ENCODE results near the gene MANEAL. TPM values are rescaled to one million over a fixed set of nuclear protein-coding genes. Genes with fewer than 3 reads are reported as not detected.

MANEAL gene
- total RNA-seq, 2 experiments from 2014 or later, result 20.0 to 27.1 TPM

GRCh38 chr1:37850352-37850955 lies 56.8 kb downstream of the MANEAL start:
- no peaks in the 10 kb centered on the region for H3K9me2 ChIP-seq (ENCODE audit: insufficient read depth, low read length)
- ChIA-PET CTCF (ENCODE audit: unreplicated experiment) (interaction anchor here (0.6 to 1.0 kb wide), 2 partner anchors 9 to 219 kb away, joined by 3 to 4 read pairs; no protein-coding TSS in a partner anchor), POLR2A (interaction anchor here (0.5 to 1.6 kb wide), 5 partner anchors 9 to 43 kb away, joined by 3 to 9 read pairs (median 3); partner anchors contain the start of genes C1orf122, MTF1 and YRDC)
- no peak for DNase-seq (ENCODE audit: low spot score)
- intact Hi-C loops (cut with micrococcal nuclease; ENCODE audit: unreplicated experiment), result no loop called here
- no peak overlapping the region for H3K4me2 ChIP-seq (ENCODE audit: low read length)
- H4K20me1 ChIP-seq (ENCODE audit: insufficient read depth, low read length), result 0 out of 2 replicates have a peak, but pooled peaks cover 3% of the 10 kb centered on the region
- no peak overlapping the region for H2AFZ ChIP-seq (ENCODE audit: low read length)
- BruUV-seq (replicated peaks), result no TSS peak
- no peak overlapping the region for H3K4me3 ChIP-seq (ENCODE audit: low read depth, low read length, poor library complexity, severe bottlenecking)
- peaks cover 61% of the 10 kb centered on the region; the same call in 1 of the 2 replicates for H3K79me2 ChIP-seq (ENCODE audit: insufficient read depth, low read depth, low read length)
- H3K36me3 ChIP-seq (ENCODE audit: insufficient read depth, low read length), result peaks cover 66% of the 10 kb centered on the region
- H3K9me3 ChIP-seq (ENCODE audit: low read length), result no peaks in the 10 kb centered on the region
- no peak overlapping the region for H3K27ac ChIP-seq (ENCODE audit: low read depth, low read length, poor library complexity, severe bottlenecking)
- H3K4me1 ChIP-seq (ENCODE audit: insufficient read depth, low read length, poor library complexity, severe bottlenecking), result peaks cover 23% of the 10 kb centered on the region
- TF ChIP-seq EZH2phosphoT487 (IDR thresholded peaks at IDR 0.05; ENCODE audit: borderline replicate concordance, low read depth, low read length) (no peak), CTCF (conservative IDR thresholded peaks at IDR 0.05; ENCODE audit: low read length) (no peak)

Other genes starting within 250 kb of the MANEAL start
- 14.7 and 19.2 TPM in 2 replicates for gene SNIP1, start 239.6 kb upstream of the MANEAL start, total RNA-seq (2014; rRNA removed; shearing (Covaris generic))
- 24.2 and 24.7 TPM in 2 replicates for gene SNIP1, start 239.6 kb upstream of the MANEAL start, total RNA-seq (2022)
- not detected in 2 replicates for gene DNALI1, start 236.9 kb upstream of the MANEAL start, total RNA-seq (2014; rRNA removed; shearing (Covaris generic))
- gene DNALI1, start 236.9 kb upstream of the MANEAL start, total RNA-seq (2022), result not detected in 2 replicates
- gene GNL2, start 197.9 kb upstream of the MANEAL start, total RNA-seq (2014; rRNA removed; shearing (Covaris generic)), result 107 and 112 TPM in 2 replicates
- gene GNL2, start 197.9 kb upstream of the MANEAL start, total RNA-seq (2022), result 66.8 and 72.1 TPM in 2 replicates
- gene RSPO1, start 159.0 kb upstream of the MANEAL start, total RNA-seq (2014; rRNA removed; shearing (Covaris generic)), result not detected in 2 replicates
- gene RSPO1, start 159.0 kb upstream of the MANEAL start, total RNA-seq (2022), result not detected in 2 replicates
- 55.2 and 60.0 TPM in 2 replicates for gene CDCA8, start 101.3 kb upstream of the MANEAL start, total RNA-seq (2014; rRNA removed; shearing (Covaris generic))
- 111 and 126 TPM in 2 replicates for gene CDCA8, start 101.3 kb upstream of the MANEAL start, total RNA-seq (2022)
- gene EPHA10, start 28.7 kb upstream of the MANEAL start, total RNA-seq (2014; rRNA removed; shearing (Covaris generic)), result not detected in 2 replicates
- gene EPHA10, start 28.7 kb upstream of the MANEAL start, total RNA-seq (2022), result not detected in 2 replicates
- gene C1orf122, start 13.9 kb downstream of the MANEAL start, total RNA-seq (2014; rRNA removed; shearing (Covaris generic)), result 18.9 and 26.0 TPM in 2 replicates
- gene C1orf122, start 13.9 kb downstream of the MANEAL start, total RNA-seq (2022), result 21.4 and 29.7 TPM in 2 replicates
- gene YRDC, start 14.4 kb downstream of the MANEAL start, total RNA-seq (2014; rRNA removed; shearing (Covaris generic)), result 27.6 and 33.6 TPM in 2 replicates
- 24.4 and 28.0 TPM in 2 replicates for gene YRDC, start 14.4 kb downstream of the MANEAL start, total RNA-seq (2022)
- 1.6 and 1.8 TPM in 2 replicates for gene MTF1, start 65.7 kb downstream of the MANEAL start, total RNA-seq (2014; rRNA removed; shearing (Covaris generic))
- 12.7 and 16.5 TPM in 2 replicates for gene MTF1, start 65.7 kb downstream of the MANEAL start, total RNA-seq (2022)
- gene INPP5B, start 153.2 kb downstream of the MANEAL start, total RNA-seq (2014; rRNA removed; shearing (Covaris generic)), result 47.8 and 49.7 TPM in 2 replicates
- 63.0 and 72.9 TPM in 2 replicates for gene INPP5B, start 153.2 kb downstream of the MANEAL start, total RNA-seq (2022)
- 89.5 and 155 TPM in 2 replicates for gene SF3A3, start 196.2 kb downstream of the MANEAL start, total RNA-seq (2014; rRNA removed; shearing (Covaris generic))
- gene SF3A3, start 196.2 kb downstream of the MANEAL start, total RNA-seq (2022), result 106 and 133 TPM in 2 replicates
- 0.21 and 0.63 TPM in 2 replicates for gene FHL3, start 211.7 kb downstream of the MANEAL start, total RNA-seq (2014; rRNA removed; shearing (Covaris generic))
- 1.2 and 1.8 TPM in 2 replicates for gene FHL3, start 211.7 kb downstream of the MANEAL start, total RNA-seq (2022)
- gene UTP11, start 218.9 kb downstream of the MANEAL start, total RNA-seq (2014; rRNA removed; shearing (Covaris generic)), result 43.8 and 61.1 TPM in 2 replicates
- gene UTP11, start 218.9 kb downstream of the MANEAL start, total RNA-seq (2022), result 40.1 and 42.1 TPM in 2 replicates